ENCODE results near the gene UTP11. TPM values are rescaled to one million over a fixed set of nuclear protein-coding genes. Genes with fewer than 3 reads are reported as not detected.

The UTP11 gene
- total and polyA plus RNA-seq, 2 of the 8 experiments (the other 6 are each of a cell fraction or from before 2014, with no cell fraction given), result 19.5 to 60.5 TPM

DNA sequence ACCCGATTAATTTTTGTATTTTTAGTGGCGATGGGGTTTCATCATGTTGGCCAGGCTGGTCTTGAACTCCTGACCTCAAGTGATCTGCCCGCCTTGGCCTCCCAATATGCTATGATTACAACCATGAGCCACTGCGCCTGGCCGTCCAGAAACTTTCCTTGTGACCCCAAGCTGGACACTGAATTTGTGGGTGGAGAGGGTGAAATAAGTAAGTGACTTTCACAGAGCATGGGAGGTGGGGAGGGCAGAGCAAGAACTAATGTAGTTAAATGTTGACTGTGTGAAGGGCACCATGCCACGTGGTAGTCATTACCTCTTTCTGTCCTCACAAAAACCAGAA is 2.7 kb upstream of the UTP11 start:
- Histone ChIP-seq H3K4me2 (ENCODE audit: insufficient read depth in 1 of 2, low read depth in 2 of 2, low read length in 2 of 2) (no peak overlapping the region), H3K9me3 (ENCODE audit: insufficient read depth in 2 of 2, low read depth in 1 of 2, low read length in 1 of 2) (no peaks in the 10 kb centered on the region), H3K27me3 (replicated peaks in 1 of 4; ENCODE audit: control insufficient read depth in 3 of 4, extremely low read depth in 1 of 4, insufficient read depth in 3 of 4, low read length in 3 of 4) (peaks cover 0 to 2% (median under 1%) of the 10 kb centered on the region in 4 experiments; a peak in 2 of 7 replicates), H2AK5ac (ENCODE audit: low read depth, low read length) (no peak overlapping the region), H3K79me2 (ENCODE audit: control insufficient read depth in 1 of 2, insufficient read depth in 2 of 2, low read length in 2 of 2) (peaks cover 13 to 23% of the 10 kb centered on the region in 2 experiments), H2BK15ac (ENCODE audit: low read length) (peak overlapping the region; percentile 5; the same call in 1 of the 2 replicates), H3K27ac (ENCODE audit: low read depth, low read length) (no peak overlapping the region), H3K23ac (ENCODE audit: insufficient read length) (no peak overlapping the region), H3K36me3 (ENCODE audit: control insufficient read depth in 2 of 4, insufficient read depth in 4 of 4, low read length in 3 of 4) (no peaks in the 10 kb centered on the region), H4K5ac (ENCODE audit: insufficient read length, low read depth, low read length) (no peak overlapping the region), H3K79me1 (ENCODE audit: low read depth, low read length) (no peaks in the 10 kb centered on the region), H3K14ac (ENCODE audit: insufficient read length) (no peak overlapping the region), H3K56ac (replicated peaks; ENCODE audit: insufficient read length, low read depth, low read length) (no peak overlapping the region), H2AFZ (ENCODE audit: low read length) (no peak overlapping the region), H3K4ac (replicated peaks; ENCODE audit: insufficient read length, low read depth, low read length) (no peak overlapping the region), H2BK20ac (ENCODE audit: low read length) (peak overlapping the region; percentile 8; the same call in 1 of the 2 replicates), H3K4me1 (replicated peaks in 1 of 4; ENCODE audit: control insufficient read depth in 3 of 4, insufficient read depth in 4 of 4, low read length in 3 of 4) (peaks cover 6 to 20% (median 11%) of the 10 kb centered on the region in 4 experiments), H3K18ac (ENCODE audit: extremely low read depth, low read length) (no peak overlapping the region), H3K23me2 (ENCODE audit: low read depth, low read length) (peaks cover 6% of the 10 kb centered on the region), H2BK12ac (ENCODE audit: low read depth, low read length) (peak overlapping the region; percentile 79; the same call in 1 of the 2 replicates), H4K91ac (replicated peaks; ENCODE audit: insufficient read length, low read length) (no peak overlapping the region), H4K8ac (ENCODE audit: extremely low read depth, insufficient read depth, low read length) (no peak overlapping the region), H2BK5ac (ENCODE audit: low read depth, low read length) (no peak overlapping the region), H2BK120ac (replicated peaks; ENCODE audit: low read depth, low read length) (no peak overlapping the region), H3K4me3 (ENCODE audit: extremely low read depth in 1 of 4, insufficient read depth in 2 of 4, low read depth in 3 of 4, low read length in 4 of 4) (no peak overlapping the region), H3K9ac (replicated peaks in 1 of 4; ENCODE audit: extremely low read depth in 1 of 4, low read depth in 3 of 4, low read length in 3 of 4) (no peak overlapping the region), H4K20me1 (replicated peaks in 1 of 2; ENCODE audit: control insufficient read depth in 1 of 2, insufficient read depth in 2 of 2, low read length in 2 of 2) (peaks cover 5 to 9% of the 10 kb centered on the region in 2 experiments)
- no peak for DNase-seq (ENCODE audit: low read depth in 1 of 2, low spot score in 2 of 2)
- ChIA-PET POLR2A (ENCODE audit: partially characterized antibody) (interaction anchor here (1.5 to 3.6 kb wide), 4 partner anchors 9 to 17 kb away, joined by 3 to 26 read pairs (median 10); no protein-coding TSS in a partner anchor), CTCF (ENCODE audit: partially characterized antibody) (interaction anchor here (0.6 to 15.9 kb wide), 4 partner anchors 9 to 861 kb away, joined by 3 to 211 read pairs (median 6); partner anchors contain the start of gene SF3A3)
- no peak for FAIRE-seq
- 86% methylated on average over 6 of the region's 6 CpGs; no CpG with 5 or more reads in 1 of the 2 experiments for WGBS, 2 experiments (ENCODE audit: extremely low coverage in 1 of 2, insufficient coverage in 1 of 2, insufficient read length in 1 of 2, insufficient replicate concordance in 2 of 2, low coverage in 1 of 2, low lambda C conversion rate in 2 of 2, missing lambda C conversion rate in 1 of 2)
- no peak for TF ChIP-seq YY1 (IDR thresholded peaks at IDR 0.05; ENCODE audit: low read depth, low read length)
- TF ChIP-seq, protein P1, sequence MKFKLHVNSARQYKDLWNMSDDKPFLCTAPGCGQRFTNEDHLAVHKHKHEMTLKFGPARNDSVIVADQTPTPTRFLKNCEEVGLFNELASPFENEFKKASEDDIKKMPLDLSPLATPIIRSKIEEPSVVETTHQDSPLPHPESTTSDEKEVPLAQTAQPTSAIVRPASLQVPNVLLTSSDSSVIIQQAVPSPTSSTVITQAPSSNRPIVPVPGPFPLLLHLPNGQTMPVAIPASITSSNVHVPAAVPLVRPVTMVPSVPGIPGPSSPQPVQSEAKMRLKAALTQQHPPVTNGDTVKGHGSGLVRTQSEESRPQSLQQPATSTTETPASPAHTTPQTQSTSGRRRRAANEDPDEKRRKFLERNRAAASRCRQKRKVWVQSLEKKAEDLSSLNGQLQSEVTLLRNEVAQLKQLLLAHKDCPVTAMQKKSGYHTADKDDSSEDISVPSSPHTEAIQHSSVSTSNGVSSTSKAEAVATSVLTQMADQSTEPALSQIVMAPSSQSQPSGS (IDR thresholded peaks at IDR 0.05; ENCODE audit: low read length), result no peak
- TF ChIP-seq TAF7 (optimal IDR thresholded peaks at IDR 0.05; ENCODE audit: borderline replicate concordance, low read depth, low read length), result no peak
- no peak for TF ChIP-seq TBP (IDR thresholded peaks at IDR 0.05; ENCODE audit: low read depth, low read length)
- TF ChIP-seq CBX5 (IDR thresholded peaks at IDR 0.05; ENCODE audit: low read depth, low read length), result no peak
